H9 (cell line): ENCODE data around the gene FEZF2. TPM values are rescaled to one million over a fixed set of nuclear protein-coding genes. Genes with fewer than 3 reads are reported as not detected.

Experiments used
- DNase-seq: peaks from one replicate; pipeline ENCODE4 v3.0.0-alpha.2; 2017
- H2AFZ ChIP-seq: one replicate; pipeline ENCODE4 v1.6.1; 2013; ENCODE audit warnings: mild to moderate bottlenecking, low read length, control low read depth, moderate library complexity
- H2AK5ac ChIP-seq: 2 replicates; pipeline ENCODE4 v1.6.1; 2013; ENCODE audit warnings: low read length, control low read depth, mixed read lengths; ENCODE audit not compliant: insufficient read length
- H2BK120ac ChIP-seq: one replicate; pipeline ENCODE4 v1.6.1; 2013; ENCODE audit warnings: low read depth, mild to moderate bottlenecking, low read length, control low read depth, inconsistent platforms; ENCODE audit not compliant: poor library complexity, severe bottlenecking
- H2BK12ac ChIP-seq: 2 replicates; pipeline ENCODE4 v1.6.1; 2013; ENCODE audit warnings: low read length, control low read depth, mixed read lengths, low read depth; ENCODE audit not compliant: insufficient read length
- H2BK15ac ChIP-seq: 2 replicates; pipeline ENCODE4 v1.6.1; 2013; ENCODE audit warnings: low read depth, low read length, control low read depth
- H2BK20ac ChIP-seq: one replicate; pipeline ENCODE4 v1.6.1; 2013; ENCODE audit warnings: low read depth, mild to moderate bottlenecking, low read length, control low read depth, inconsistent platforms; ENCODE audit not compliant: poor library complexity, severe bottlenecking
- H2BK5ac ChIP-seq: 2 replicates; pipeline ENCODE4 v1.6.1; 2013; ENCODE audit warnings: low read length, control low read depth, mixed read lengths; ENCODE audit not compliant: insufficient read length
- H3K14ac ChIP-seq: 2 replicates; pipeline ENCODE4 v1.6.1; 2013; ENCODE audit warnings: low read length, control low read depth; ENCODE audit not compliant: insufficient read depth
- H3K18ac ChIP-seq: 2 replicates; pipeline ENCODE4 v1.6.1; 2013; ENCODE audit warnings: low read depth, mild to moderate bottlenecking, mixed read lengths, low read length, control low read depth; ENCODE audit not compliant: insufficient read length
- H3K23ac ChIP-seq: 2 replicates; pipeline ENCODE4 v1.6.1; 2013; ENCODE audit warnings: low read length, control low read depth, mixed read lengths, low read depth; ENCODE audit not compliant: insufficient read length
- H3K23me2 ChIP-seq: 2 replicates; pipeline ENCODE4 v1.6.1; 2013; ENCODE audit warnings: low read depth, mild to moderate bottlenecking, mixed read lengths, low read length, control low read depth; ENCODE audit not compliant: insufficient read length, poor library complexity, severe bottlenecking
- H3K27ac ChIP-seq: 2 replicates; pipeline ENCODE4 v1.5.1; 2013; ENCODE audit warnings: low read length, control low read depth, mixed read lengths, low read depth; ENCODE audit not compliant: insufficient read length
- H3K27me3 ChIP-seq: 2 replicates; pipeline ENCODE4 v1.6.1; 2013; ENCODE audit warnings: low read length, control low read depth, inconsistent platforms; ENCODE audit not compliant: insufficient read depth
- H3K4ac ChIP-seq: 2 replicates; pipeline ENCODE4 v1.6.1; 2013; ENCODE audit warnings: low read depth, mild to moderate bottlenecking, control low read depth, inconsistent platforms, low read length, moderate library complexity
- H3K4me1 ChIP-seq: 2 replicates; pipeline ENCODE4 v1.6.1; 2013; ENCODE audit warnings: low read length, control low read depth, inconsistent platforms; ENCODE audit not compliant: insufficient read depth
- H3K4me2 ChIP-seq: 2 replicates; pipeline ENCODE4 v1.6.1; 2013; ENCODE audit warnings: low read length, control low read depth, mixed read lengths; ENCODE audit not compliant: insufficient read length, insufficient read depth
- H3K56ac ChIP-seq: 2 replicates; pipeline ENCODE4 v1.6.1; 2013; ENCODE audit warnings: low read depth, mild to moderate bottlenecking, mixed read lengths, low read length, control low read depth; ENCODE audit not compliant: insufficient read length
- H3K79me1 ChIP-seq: 2 replicates; pipeline ENCODE4 v1.6.1; 2013; ENCODE audit warnings: low read depth, mild to moderate bottlenecking, moderate library complexity, low read length, control low read depth, inconsistent platforms; ENCODE audit not compliant: insufficient read depth, poor library complexity, severe bottlenecking
- H3K79me2 ChIP-seq: 2 replicates; pipeline ENCODE4 v1.6.1; 2013; ENCODE audit warnings: low read length, control low read depth, inconsistent platforms; ENCODE audit not compliant: insufficient read depth
- H3K9ac ChIP-seq: 2 replicates; pipeline ENCODE4 v1.6.1; 2013; ENCODE audit warnings: low read length, control low read depth, mixed read lengths; ENCODE audit not compliant: insufficient read length; ENCODE audit errors: extremely low read depth
- H3K9me3 ChIP-seq: one replicate; pipeline ENCODE4 v1.6.1; 2013; ENCODE audit warnings: low read depth, low read length, inconsistent platforms; ENCODE audit not compliant: control insufficient read depth
- H3T11ph ChIP-seq: one replicate; pipeline ENCODE4 v1.6.1; 2013; ENCODE audit warnings: mild to moderate bottlenecking, low read length, control low read depth, inconsistent platforms
- H4K20me1 ChIP-seq: one replicate; pipeline ENCODE4 v1.6.1; 2013; ENCODE audit not compliant: control insufficient read depth, insufficient read length, insufficient read depth
- H4K5ac ChIP-seq: 2 replicates; pipeline ENCODE4 v1.6.1; 2013; ENCODE audit warnings: low read depth, mild to moderate bottlenecking, mixed read lengths, low read length, control low read depth; ENCODE audit not compliant: insufficient read length
- H4K8ac ChIP-seq: replicated peaks from 2 replicates; pipeline ENCODE4 v1.6.1; 2013; ENCODE audit warnings: low read length, control low read depth, mixed read lengths, low read depth; ENCODE audit not compliant: insufficient read length
- H4K91ac ChIP-seq: 2 replicates; pipeline ENCODE4 v1.6.1; 2013; ENCODE audit warnings: low read depth, mild to moderate bottlenecking, moderate library complexity, mixed read lengths, low read length, control low read depth; ENCODE audit not compliant: insufficient read length
- H3K27ac Mint-ChIP-seq, 3 experiments: 2 replicates in 2 of 3; 3 replicates in 1 of 3; pipeline ENCODE4 v1.8.0; 2020 to 2021; ENCODE audit warnings: mixed read lengths in 3 of 3, mild to moderate bottlenecking in 1 of 3, moderate library complexity in 1 of 3
- H3K27me3 Mint-ChIP-seq: 2 replicates; pipeline ENCODE4 v1.8.0; 2021; ENCODE audit warnings: low read depth, mild to moderate bottlenecking, moderate library complexity, mixed read lengths
- H3K36me3 Mint-ChIP-seq, 3 experiments: 2 replicates in 2 of 3; 3 replicates in 1 of 3; pipeline ENCODE4 v1.8.0; 2020 to 2021; ENCODE audit warnings: low read depth in 3 of 3, mixed read lengths in 3 of 3; ENCODE audit not compliant: insufficient read depth in 1 of 3
- H3K4me1 Mint-ChIP-seq, 2 experiments: 2 replicates each; pipeline ENCODE4 v1.8.0; 2020; ENCODE audit warnings: mixed read lengths in 2 of 2
- H3K4me3 Mint-ChIP-seq, 2 experiments: 2 replicates in 1 of 2; 3 replicates in 1 of 2; pipeline ENCODE4 v1.8.0; 2020 to 2021; ENCODE audit warnings: mild to moderate bottlenecking in 2 of 2, mixed read lengths in 2 of 2, moderate library complexity in 1 of 2
- H3K9me3 Mint-ChIP-seq, 2 experiments: 2 replicates in 1 of 2; 3 replicates in 1 of 2; pipeline ENCODE4 v1.8.0; 2020; ENCODE audit warnings: mild to moderate bottlenecking in 2 of 2, mixed read lengths in 2 of 2, moderate library complexity in 1 of 2
- WGBS: extraction: QIAGEN DNeasy Blood & Tissue Kit; methylation state at CpG from one replicate; pipeline ENCODE4 v1.1.7; 2013; ENCODE audit warnings: missing lambda C conversion rate, low lambda C conversion rate, mixed read lengths; ENCODE audit not compliant: insufficient read length; ENCODE audit errors: extremely low coverage; 5-methylcytosine and 5-hydroxymethylcytosine counted together
- total RNA-seq: library from RNA; stranded (reverse); gene quantifications from 2 replicates; pipeline ENCODE4 v1.2.1, GENCODE V29; 2021
- TF ChIP-seq, protein P1 (sequence below): fragments of 200-600 bp; sonication (generic); conservative IDR thresholded peaks from 3 replicates; pipeline ENCODE4 v1.8.0; 2021; ENCODE audit warnings: antibody characterized with exemption, mild to moderate bottlenecking

Gene FEZF2
- total RNA-seq, 1 experiment from 2014 or later, result 0.11 TPM

DNA sequence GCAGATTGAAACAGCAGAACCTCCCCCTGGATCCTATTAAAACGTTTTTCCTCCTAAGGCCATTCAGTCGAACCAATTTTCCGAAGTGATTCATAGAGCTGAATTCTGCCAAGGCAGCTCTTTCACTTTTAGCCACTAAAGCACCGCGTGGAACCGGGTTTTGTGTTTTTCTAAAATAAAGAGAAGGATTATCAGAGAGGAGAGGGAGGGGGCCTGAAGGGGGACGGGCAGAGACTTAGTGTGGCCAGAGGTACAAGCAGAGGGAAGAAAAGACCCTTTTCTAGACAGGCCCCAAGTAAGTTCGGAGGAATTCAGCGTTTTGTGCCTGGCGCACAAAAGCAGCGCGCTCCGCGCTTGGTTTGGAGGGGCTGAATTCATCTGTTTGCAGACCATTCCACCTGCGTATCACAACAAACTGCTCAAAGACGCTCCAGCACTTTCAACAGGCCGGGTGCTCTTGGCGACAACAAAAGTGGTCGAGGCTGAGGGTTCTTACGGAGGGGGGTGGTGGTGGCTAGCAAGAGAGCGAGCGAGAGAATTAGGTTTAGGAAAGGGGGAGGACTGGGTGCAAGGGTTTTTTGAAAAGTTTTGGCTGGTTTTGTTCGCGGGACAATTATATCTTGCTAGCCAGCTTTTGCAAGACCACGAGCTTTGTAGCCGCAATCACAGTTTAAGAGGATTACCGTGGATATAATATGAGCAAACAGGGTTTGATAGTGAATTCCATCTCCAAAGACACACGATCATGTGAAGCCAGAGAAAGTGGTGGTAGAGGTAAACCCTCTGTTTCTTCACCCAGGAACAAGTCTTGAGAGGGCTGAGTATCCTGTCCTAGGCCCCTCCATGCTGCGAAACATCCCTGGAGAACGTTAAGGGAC lies 1.2 kb upstream of the FEZF2 start:
- Mint-ChIP-seq H3K4me3 (peak overlapping the region in 1 of 2 experiments; percentile 71; a peak in 3 of 5 replicates), H3K9me3 (peaks cover 6 to 9% of the 10 kb centered on the region in 2 experiments; a peak in 4 of 5 replicates), H3K27me3 (peaks cover 100% of the 10 kb centered on the region), H3K4me1 (peaks cover 59 to 87% of the 10 kb centered on the region in 2 experiments), H3K36me3 (no peaks in the 10 kb centered on the region; a peak in 2 of 7 replicates), H3K27ac (no peak overlapping the region)
- Histone ChIP-seq H3K4ac (no peak overlapping the region), H3K9me3 (no peaks in the 10 kb centered on the region), H3K9ac (no peak overlapping the region), H3K27me3 (peaks cover 97% of the 10 kb centered on the region), H2BK15ac (no peak overlapping the region), H3K14ac (no peak overlapping the region), H3K4me1 (no peaks in the 10 kb centered on the region; the same call in 1 of the 2 replicates), H4K91ac (no peak overlapping the region), H3K4me2 (peak overlapping the region; percentile 51), H3T11ph (no peak overlapping the region), H3K27ac (no peak overlapping the region), H2BK12ac (no peak overlapping the region), H3K23me2 (peaks cover 16% of the 10 kb centered on the region), H3K79me1 (no peaks in the 10 kb centered on the region), H4K8ac (no peak overlapping the region), H4K5ac (no peak overlapping the region), H2BK20ac (no peak overlapping the region), H3K56ac (no peak overlapping the region), H2BK5ac (no peak overlapping the region), H2AK5ac (no peak overlapping the region), H2AFZ (no peak overlapping the region), H4K20me1 (no peaks in the 10 kb centered on the region), H3K23ac (no peak overlapping the region), H3K18ac (no peak overlapping the region), H3K79me2 (no peaks in the 10 kb centered on the region), H2BK120ac (no peak overlapping the region)
- TF ChIP-seq, protein P1, sequence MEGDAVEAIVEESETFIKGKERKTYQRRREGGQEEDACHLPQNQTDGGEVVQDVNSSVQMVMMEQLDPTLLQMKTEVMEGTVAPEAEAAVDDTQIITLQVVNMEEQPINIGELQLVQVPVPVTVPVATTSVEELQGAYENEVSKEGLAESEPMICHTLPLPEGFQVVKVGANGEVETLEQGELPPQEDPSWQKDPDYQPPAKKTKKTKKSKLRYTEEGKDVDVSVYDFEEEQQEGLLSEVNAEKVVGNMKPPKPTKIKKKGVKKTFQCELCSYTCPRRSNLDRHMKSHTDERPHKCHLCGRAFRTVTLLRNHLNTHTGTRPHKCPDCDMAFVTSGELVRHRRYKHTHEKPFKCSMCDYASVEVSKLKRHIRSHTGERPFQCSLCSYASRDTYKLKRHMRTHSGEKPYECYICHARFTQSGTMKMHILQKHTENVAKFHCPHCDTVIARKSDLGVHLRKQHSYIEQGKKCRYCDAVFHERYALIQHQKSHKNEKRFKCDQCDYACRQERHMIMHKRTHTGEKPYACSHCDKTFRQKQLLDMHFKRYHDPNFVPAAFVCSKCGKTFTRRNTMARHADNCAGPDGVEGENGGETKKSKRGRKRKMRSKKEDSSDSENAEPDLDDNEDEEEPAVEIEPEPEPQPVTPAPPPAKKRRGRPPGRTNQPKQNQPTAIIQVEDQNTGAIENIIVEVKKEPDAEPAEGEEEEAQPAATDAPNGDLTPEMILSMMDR, result no peak
- WGBS, result no CpG with 5 or more reads among the region's 30 CpGs
- peak; percentile 54 for DNase-seq
